Stimulated activated CD8-positive, alpha-beta memory T cell treated with anti-CD3 and anti-CD28 coated beads, Interleukin-12 subunit alpha, Interleukin-12 subunit beta, amount 100 ng/mL, for 24 hours (primary cell): ENCODE results near the gene DUS4L.

ENCODE experiments used
- DNase-seq: peaks from one replicate; pipeline ENCODE4 v3.0.0-alpha.2; 2020; ENCODE audit errors: extremely low read depth

DUS4L gene

GRCh38 chr7:107615910-107616680 lies 52.3 kb downstream of the DUS4L start:
- DNase-seq: no peak

- no peak for DNase-seq
These were observed 58.7 kb downstream of the DUS4L start for GRCh38 chr7:107622429-107622828.

GRCh38 chr7:107622894-107623293 lies 59.1 kb downstream of the DUS4L start:
- DNase-seq: no peak

GRCh38 chr7:107627002-107627401 lies 63.2 kb downstream of the DUS4L start:
- no peak for DNase-seq
